Endothelial cell (in vitro differentiated cells): ENCODE measurements around the gene SKI. TPM values are rescaled to one million over a fixed set of nuclear protein-coding genes. Genes with fewer than 3 reads are reported as not detected.
A peak's percentile ranks its signal among the peaks of the same experiment; 100 is the strongest.

Experiments
- DNase-seq: peaks from one replicate; pipeline ENCODE4 v3.0.0; 2021; ENCODE audit warnings: low spot score
- H3K27ac Mint-ChIP-seq: one replicate; pipeline ENCODE4 v1.8.0; 2021; ENCODE audit warnings: mixed read lengths, inconsistent platforms; ENCODE audit not compliant: unreplicated experiment
- H3K27me3 Mint-ChIP-seq: one replicate; pipeline ENCODE4 v1.8.0; 2021; ENCODE audit warnings: mild to moderate bottlenecking, moderate library complexity, mixed read lengths, inconsistent platforms; ENCODE audit not compliant: unreplicated experiment
- H3K36me3 Mint-ChIP-seq: one replicate; pipeline ENCODE4 v1.8.0; 2021; ENCODE audit warnings: mild to moderate bottlenecking, low read depth, mixed read lengths, inconsistent platforms; ENCODE audit not compliant: unreplicated experiment
- H3K4me1 Mint-ChIP-seq: one replicate; pipeline ENCODE4 v1.8.0; 2021; ENCODE audit warnings: mild to moderate bottlenecking, mixed read lengths, inconsistent platforms; ENCODE audit not compliant: unreplicated experiment
- H3K4me3 Mint-ChIP-seq: one replicate; pipeline ENCODE4 v1.8.0; 2021; ENCODE audit warnings: mild to moderate bottlenecking, mixed read lengths, inconsistent platforms; ENCODE audit not compliant: unreplicated experiment
- H3K9me3 Mint-ChIP-seq: one replicate; pipeline ENCODE4 v1.8.0; 2021; ENCODE audit warnings: mixed read lengths, inconsistent platforms; ENCODE audit not compliant: unreplicated experiment
- total RNA-seq: library from RNA; stranded (reverse); fragmentation: NEBNext Ultra II Directional; extraction: Animal tissue kit (Norgen Biotek cat#: 25700); gene quantifications from one replicate; pipeline ENCODE4 v1.2.1, GENCODE V29; 2021; ENCODE audit not compliant: unreplicated experiment
- TF ChIP-seq, protein P1 (sequence below): fragments of 200-600 bp; sonication (generic); IDR thresholded peaks from one replicate; pipeline ENCODE4 v1.5.0; 2021; ENCODE audit warnings: antibody characterized with exemption; ENCODE audit not compliant: unreplicated experiment

Gene SKI
- total RNA-seq, 1 donor from 2014 or later: 73.3 TPM

DNA sequence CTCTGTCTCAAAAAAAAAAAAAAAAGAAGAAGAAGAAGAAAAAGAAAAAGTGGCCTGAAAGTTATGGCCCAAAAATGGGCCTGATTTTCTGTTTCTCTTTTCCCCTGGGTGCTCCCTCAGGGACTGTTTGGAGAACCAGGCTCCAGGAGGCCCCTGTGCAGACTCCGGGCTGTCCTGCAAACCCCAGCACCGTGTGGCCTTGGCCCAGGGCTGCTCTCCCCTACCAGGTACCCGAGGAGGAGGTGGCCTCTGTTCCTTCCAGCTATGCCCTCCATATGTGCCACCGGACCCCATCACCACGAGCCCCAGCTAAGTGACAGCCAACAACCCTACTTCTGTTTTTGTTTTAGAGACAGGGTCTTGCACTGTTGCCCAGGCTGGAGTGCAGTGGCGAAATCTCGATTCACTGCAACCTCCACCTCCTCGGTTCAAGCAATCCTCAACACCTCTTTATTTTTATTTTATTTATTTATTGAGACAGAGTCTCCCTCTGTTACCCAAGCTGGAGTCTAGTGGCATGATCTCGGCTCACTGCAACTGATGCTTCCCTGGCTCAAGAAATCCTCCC is 26.0 kb upstream of the SKI start:
- H3K27me3 Mint-ChIP-seq: peaks cover 14% of the 10 kb centered on the region
- no peak overlapping the region for H3K27ac Mint-ChIP-seq
- no peak overlapping the region for H3K4me3 Mint-ChIP-seq
- no peaks in the 10 kb centered on the region for H3K9me3 Mint-ChIP-seq
- H3K4me1 Mint-ChIP-seq: no peaks in the 10 kb centered on the region
- no peak for DNase-seq
- no peaks in the 10 kb centered on the region for H3K36me3 Mint-ChIP-seq
- TF ChIP-seq, protein P1, sequence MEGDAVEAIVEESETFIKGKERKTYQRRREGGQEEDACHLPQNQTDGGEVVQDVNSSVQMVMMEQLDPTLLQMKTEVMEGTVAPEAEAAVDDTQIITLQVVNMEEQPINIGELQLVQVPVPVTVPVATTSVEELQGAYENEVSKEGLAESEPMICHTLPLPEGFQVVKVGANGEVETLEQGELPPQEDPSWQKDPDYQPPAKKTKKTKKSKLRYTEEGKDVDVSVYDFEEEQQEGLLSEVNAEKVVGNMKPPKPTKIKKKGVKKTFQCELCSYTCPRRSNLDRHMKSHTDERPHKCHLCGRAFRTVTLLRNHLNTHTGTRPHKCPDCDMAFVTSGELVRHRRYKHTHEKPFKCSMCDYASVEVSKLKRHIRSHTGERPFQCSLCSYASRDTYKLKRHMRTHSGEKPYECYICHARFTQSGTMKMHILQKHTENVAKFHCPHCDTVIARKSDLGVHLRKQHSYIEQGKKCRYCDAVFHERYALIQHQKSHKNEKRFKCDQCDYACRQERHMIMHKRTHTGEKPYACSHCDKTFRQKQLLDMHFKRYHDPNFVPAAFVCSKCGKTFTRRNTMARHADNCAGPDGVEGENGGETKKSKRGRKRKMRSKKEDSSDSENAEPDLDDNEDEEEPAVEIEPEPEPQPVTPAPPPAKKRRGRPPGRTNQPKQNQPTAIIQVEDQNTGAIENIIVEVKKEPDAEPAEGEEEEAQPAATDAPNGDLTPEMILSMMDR: no peak

DNA sequence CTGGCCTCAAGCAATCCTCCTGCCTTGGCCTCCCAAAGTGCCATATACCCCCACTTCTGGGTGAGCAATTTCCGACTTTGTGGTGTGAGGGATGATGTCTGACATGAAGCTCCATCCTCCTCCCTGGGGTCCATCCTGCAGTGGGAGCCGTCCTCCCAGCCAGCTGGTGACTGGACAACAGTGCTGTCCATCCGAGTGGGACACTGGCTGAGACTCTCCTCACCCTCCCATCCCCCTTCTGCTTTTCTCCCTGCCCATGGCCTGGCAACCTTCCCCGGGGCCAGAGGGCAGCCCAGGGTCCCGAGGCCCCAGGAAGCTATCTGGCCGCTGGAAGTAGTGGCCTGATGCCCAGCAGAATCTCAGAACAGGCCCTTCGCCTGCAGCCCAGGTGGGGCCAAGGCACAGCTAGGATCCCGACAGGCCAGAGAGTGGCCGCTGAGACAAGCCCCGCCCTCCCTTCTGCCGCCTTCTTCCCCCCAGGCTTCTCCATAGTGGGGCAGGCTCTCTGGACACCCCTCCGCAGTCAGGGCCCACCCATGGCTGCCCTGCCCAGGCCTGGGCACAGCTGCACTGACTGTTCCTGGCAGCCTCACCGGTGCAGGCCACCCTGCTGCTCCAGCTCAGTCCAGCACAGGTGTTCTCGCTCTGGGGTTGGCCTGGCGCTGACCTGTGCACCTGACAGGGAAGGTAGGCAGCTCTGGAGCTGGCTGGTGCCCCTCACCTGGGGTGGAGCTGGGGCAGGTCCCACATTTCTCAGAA is 25.1 kb upstream of the SKI start:
- no peaks in the 10 kb centered on the region for H3K36me3 Mint-ChIP-seq
- no peaks in the 10 kb centered on the region for H3K4me1 Mint-ChIP-seq
- no peak overlapping the region for H3K4me3 Mint-ChIP-seq
- TF ChIP-seq, protein P1: no peak
- no peak for DNase-seq
- peaks cover 14% of the 10 kb centered on the region for H3K27me3 Mint-ChIP-seq
- H3K27ac Mint-ChIP-seq: no peak overlapping the region
- no peaks in the 10 kb centered on the region for H3K9me3 Mint-ChIP-seq

DNA sequence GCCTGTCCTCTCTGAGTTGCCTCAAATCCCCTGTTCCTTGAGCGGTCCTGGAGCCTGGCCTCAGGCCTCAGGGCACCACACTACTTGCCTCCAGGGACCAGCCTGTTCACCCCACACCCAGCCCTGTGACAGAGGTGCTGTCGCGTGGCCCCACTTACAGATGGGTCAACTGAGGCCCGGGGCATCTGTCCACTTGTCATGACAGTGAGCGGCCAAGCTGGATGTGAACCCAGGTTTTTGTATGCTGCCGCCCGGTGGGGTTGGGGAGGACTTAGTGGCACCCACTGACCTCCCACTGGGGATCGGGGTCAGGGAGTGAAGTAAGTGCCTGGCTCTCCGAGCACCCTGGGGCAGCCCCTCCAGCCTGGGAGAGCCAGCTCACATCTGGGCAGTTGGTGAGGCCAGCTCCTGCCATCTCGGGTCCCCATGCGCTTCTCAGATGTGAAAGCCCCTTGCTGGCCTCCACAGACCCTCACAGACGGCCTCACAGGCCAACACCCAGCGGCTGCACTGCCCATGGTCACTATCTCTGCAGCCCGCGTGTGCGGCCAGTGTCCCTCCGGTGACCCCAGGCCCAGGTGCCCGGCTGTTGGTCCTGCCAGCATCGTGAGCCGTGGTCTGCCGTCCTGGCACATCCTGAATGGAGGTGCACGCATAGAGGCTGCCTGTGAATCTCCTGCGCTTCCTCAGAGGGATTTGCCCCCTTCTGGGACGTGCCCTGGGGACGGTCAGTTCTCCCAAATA is 24.3 kb upstream of the SKI start:
- H3K4me3 Mint-ChIP-seq: no peak overlapping the region
- H3K9me3 Mint-ChIP-seq: no peaks in the 10 kb centered on the region
- peaks cover 15% of the 10 kb centered on the region for H3K27me3 Mint-ChIP-seq
- no peaks in the 10 kb centered on the region for H3K36me3 Mint-ChIP-seq
- TF ChIP-seq, protein P1: no peak
- DNase-seq: no peak
- no peaks in the 10 kb centered on the region for H3K4me1 Mint-ChIP-seq
- H3K27ac Mint-ChIP-seq: no peak overlapping the region

DNA sequence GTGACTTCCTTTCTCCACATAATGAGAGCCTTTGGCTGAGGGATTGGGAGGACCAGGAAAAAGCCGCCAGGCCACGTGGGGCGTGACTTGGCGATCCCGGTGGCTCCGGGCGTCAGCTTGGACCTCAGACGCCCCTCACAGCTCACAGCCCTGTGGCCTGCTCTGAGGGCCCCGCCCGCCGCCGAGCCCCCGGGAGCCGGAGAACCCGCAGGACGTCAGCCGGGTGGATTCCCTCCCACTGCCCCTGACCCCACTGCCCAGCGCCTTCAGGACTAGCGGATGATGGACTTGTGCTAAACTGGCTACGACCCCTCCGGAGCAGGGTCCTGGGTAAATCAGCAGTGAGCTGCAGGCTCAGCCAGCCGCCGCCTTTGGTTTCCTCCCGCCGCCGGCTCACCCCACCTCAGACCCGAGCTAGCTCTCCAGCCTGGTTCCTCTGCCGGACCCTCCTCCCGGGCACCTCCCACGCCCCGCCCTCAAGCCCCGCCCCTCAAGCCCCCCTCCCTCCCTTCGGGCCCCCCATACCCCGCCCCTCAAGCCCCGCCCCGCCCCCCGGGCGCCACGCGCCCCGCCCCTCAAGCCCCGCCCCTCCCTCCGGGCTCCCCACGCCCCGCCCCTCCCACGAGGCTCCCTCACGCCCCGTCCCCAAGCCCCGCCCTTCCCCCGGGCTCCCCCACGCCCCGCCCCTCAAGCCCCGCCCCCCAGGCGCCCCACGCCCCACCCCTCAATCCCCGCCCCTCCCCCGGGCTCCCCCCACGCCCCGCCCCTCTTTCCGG is 23.5 kb upstream of the SKI start:
- DNase-seq: peak; percentile 84
- H3K4me1 Mint-ChIP-seq: peaks cover 2% of the 10 kb centered on the region
- H3K27me3 Mint-ChIP-seq: peaks cover 15% of the 10 kb centered on the region
- no peak overlapping the region for H3K27ac Mint-ChIP-seq
- H3K36me3 Mint-ChIP-seq: peaks cover 3% of the 10 kb centered on the region
- H3K9me3 Mint-ChIP-seq: no peaks in the 10 kb centered on the region
- H3K4me3 Mint-ChIP-seq: no peak overlapping the region
- TF ChIP-seq, protein P1: no peak
